ENCODE data around the gene TSPAN3. TPM values are rescaled to one million over a fixed set of nuclear protein-coding genes. Genes with fewer than 3 reads are reported as not detected.
A peak's percentile ranks its signal among the peaks of the same experiment; 100 is the strongest.

The TSPAN3 gene
- total and polyA plus RNA-seq, 4 donors = 49.3 to 82.8 (median 78.7) TPM

DNA sequence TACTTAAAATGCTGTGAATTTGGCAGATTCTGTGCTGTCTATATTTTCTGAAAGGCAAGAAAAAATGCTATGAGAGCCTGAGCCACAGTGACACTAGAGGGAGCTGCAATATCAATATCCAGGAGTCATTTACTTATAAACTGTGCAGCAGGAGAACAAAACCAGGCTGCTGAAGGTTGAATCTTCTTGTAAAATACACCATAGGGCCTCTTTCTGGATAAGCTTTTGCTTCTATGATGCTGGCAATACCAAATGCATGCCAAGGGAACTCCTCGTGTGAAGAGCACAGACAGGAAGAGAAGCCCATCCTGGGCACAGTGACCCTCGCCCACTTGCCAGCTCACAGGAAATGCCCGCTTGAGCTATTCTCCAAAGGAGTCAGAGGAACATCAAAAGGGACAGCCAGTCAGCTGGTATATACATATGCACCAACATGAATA, 48.0 kb upstream of the TSPAN3 start:
- no peak for DNase-seq (ENCODE audit: low spot score)
- 61% methylated on average over 3 of the region's 3 CpGs for WGBS
- H3K27me3 ChIP-seq (ENCODE audit: control insufficient read depth in 4 of 4, insufficient read depth in 4 of 4, low read length in 3 of 4) = no peaks in the 10 kb centered on the region
- H3K4me1 ChIP-seq (ENCODE audit: control insufficient read depth in 4 of 4, insufficient read depth in 4 of 4, low read length in 3 of 4) = no peaks in the 10 kb centered on the region
- no peak overlapping the region for H3K9ac ChIP-seq (ENCODE audit: low read depth in 1 of 2, low read length in 2 of 2)
- no peak overlapping the region for H3K4me3 ChIP-seq (ENCODE audit: low read depth in 1 of 3, low read length in 3 of 3)
- no peaks in the 10 kb centered on the region for H3K36me3 ChIP-seq (ENCODE audit: control insufficient read depth in 4 of 4, insufficient read depth in 3 of 4, low read depth in 1 of 4, low read length in 3 of 4)
- H3K9me3 ChIP-seq (ENCODE audit: control insufficient read depth in 4 of 4, low read length in 3 of 4) = no peaks in the 10 kb centered on the region
- TF ChIP-seq EGR1 (IDR thresholded peaks at IDR 0.05; ENCODE audit: low read depth in 2 of 2) (no peak), RAD21 (IDR thresholded peaks at IDR 0.05) (peak; percentile 92 to 95), TAF1 (conservative IDR thresholded peaks at IDR 0.05) (no peak)
- TF ChIP-seq, protein P1, sequence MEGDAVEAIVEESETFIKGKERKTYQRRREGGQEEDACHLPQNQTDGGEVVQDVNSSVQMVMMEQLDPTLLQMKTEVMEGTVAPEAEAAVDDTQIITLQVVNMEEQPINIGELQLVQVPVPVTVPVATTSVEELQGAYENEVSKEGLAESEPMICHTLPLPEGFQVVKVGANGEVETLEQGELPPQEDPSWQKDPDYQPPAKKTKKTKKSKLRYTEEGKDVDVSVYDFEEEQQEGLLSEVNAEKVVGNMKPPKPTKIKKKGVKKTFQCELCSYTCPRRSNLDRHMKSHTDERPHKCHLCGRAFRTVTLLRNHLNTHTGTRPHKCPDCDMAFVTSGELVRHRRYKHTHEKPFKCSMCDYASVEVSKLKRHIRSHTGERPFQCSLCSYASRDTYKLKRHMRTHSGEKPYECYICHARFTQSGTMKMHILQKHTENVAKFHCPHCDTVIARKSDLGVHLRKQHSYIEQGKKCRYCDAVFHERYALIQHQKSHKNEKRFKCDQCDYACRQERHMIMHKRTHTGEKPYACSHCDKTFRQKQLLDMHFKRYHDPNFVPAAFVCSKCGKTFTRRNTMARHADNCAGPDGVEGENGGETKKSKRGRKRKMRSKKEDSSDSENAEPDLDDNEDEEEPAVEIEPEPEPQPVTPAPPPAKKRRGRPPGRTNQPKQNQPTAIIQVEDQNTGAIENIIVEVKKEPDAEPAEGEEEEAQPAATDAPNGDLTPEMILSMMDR (IDR thresholded peaks at IDR 0.05; ENCODE audit: low read depth, low read length, missing input control) = peak; percentile 79
- TF ChIP-seq, protein P2, sequence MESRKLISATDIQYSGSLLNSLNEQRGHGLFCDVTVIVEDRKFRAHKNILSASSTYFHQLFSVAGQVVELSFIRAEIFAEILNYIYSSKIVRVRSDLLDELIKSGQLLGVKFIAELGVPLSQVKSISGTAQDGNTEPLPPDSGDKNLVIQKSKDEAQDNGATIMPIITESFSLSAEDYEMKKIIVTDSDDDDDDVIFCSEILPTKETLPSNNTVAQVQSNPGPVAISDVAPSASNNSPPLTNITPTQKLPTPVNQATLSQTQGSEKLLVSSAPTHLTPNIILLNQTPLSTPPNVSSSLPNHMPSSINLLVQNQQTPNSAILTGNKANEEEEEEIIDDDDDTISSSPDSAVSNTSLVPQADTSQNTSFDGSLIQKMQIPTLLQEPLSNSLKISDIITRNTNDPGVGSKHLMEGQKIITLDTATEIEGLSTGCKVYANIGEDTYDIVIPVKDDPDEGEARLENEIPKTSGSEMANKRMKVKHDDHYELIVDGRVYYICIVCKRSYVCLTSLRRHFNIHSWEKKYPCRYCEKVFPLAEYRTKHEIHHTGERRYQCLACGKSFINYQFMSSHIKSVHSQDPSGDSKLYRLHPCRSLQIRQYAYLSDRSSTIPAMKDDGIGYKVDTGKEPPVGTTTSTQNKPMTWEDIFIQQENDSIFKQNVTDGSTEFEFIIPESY (IDR thresholded peaks at IDR 0.05) = no peak
- TF ChIP-seq, protein P3, sequence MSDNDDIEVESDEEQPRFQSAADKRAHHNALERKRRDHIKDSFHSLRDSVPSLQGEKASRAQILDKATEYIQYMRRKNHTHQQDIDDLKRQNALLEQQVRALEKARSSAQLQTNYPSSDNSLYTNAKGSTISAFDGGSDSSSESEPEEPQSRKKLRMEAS (IDR thresholded peaks at IDR 0.05) = no peak
- H3K27ac ChIP-seq (ENCODE audit: low read depth in 1 of 2, low read length in 2 of 2) = no peak overlapping the region

DNA sequence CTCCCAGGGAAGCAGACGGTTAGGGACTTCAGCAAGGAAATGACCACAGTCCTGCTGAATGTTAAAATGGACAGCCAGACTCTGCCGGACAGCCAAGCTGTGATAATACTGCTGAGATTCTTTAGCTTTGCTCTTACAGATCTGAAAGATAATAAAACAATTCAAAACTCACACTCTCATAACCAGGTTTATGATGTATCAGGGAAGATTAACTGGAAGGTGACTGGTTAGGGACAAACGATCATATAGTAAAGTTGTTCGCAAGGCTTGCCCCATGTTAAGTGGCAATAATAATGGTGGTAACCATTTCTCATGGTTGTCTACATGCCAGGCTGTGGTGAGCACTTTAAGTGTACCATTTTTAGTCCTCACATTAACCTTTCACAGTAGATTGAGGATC, 44.3 kb upstream of the TSPAN3 start:
- TF ChIP-seq, protein P1 (IDR thresholded peaks at IDR 0.05; ENCODE audit: low read depth, low read length, missing input control) = no peak
- TF ChIP-seq, protein P3 (IDR thresholded peaks at IDR 0.05) = no peak
- Histone ChIP-seq H3K4me1 (ENCODE audit: control insufficient read depth in 4 of 4, insufficient read depth in 4 of 4, low read length in 3 of 4) (no peaks in the 10 kb centered on the region), H3K36me3 (ENCODE audit: control insufficient read depth in 4 of 4, insufficient read depth in 3 of 4, low read depth in 1 of 4, low read length in 3 of 4) (peaks cover 0 to 3% (median 0%) of the 10 kb centered on the region in 4 donors), H3K4me3 (ENCODE audit: low read depth in 1 of 3, low read length in 3 of 3) (no peak overlapping the region), H3K27me3 (ENCODE audit: control insufficient read depth in 4 of 4, insufficient read depth in 4 of 4, low read length in 3 of 4) (no peaks in the 10 kb centered on the region), H3K9me3 (ENCODE audit: control insufficient read depth in 4 of 4, low read length in 3 of 4) (no peaks in the 10 kb centered on the region), H3K9ac (ENCODE audit: low read depth in 1 of 2, low read length in 2 of 2) (no peak overlapping the region), H3K27ac (ENCODE audit: low read depth in 1 of 2, low read length in 2 of 2) (no peak overlapping the region)
- 88% methylated on average over 4 of the region's 4 CpGs for WGBS
- DNase-seq (ENCODE audit: low spot score) = no peak

DNA sequence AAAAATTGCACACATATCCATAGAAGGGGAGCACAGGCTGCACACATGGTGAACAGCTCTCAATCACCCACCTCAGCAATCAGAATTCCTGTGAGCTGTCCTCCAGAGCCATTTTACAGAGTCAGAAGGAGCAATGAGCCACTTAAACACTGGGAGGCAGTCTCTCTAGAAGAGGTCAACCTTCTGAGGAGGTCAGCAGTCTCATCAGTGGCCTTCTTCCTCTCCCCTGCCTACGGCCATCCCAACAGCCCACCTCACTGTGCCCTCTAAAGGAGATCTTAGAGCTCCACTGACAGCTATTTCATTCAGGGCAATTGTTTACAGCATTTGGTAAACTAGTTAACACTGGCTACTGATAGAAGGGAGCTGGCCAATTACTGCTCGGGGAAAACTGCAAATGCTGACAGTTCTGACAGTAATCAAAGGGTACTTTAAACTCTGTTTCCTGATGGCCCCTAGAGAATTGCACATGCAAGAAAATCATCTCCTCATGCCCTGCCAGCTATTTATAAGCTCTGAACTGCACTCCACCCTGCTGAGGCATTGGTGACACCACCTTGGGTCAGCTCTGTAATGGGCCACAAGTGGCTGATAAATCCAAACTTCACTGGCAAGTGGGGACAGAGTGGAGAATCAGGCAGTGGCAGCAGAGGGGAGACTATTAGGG, 42.1 kb upstream of the TSPAN3 start:
- H3K9me3 ChIP-seq (ENCODE audit: control insufficient read depth in 4 of 4, low read length in 3 of 4) = no peaks in the 10 kb centered on the region
- no peak for DNase-seq (ENCODE audit: low spot score)
- H3K27ac ChIP-seq (ENCODE audit: low read depth in 1 of 2, low read length in 2 of 2) = no peak overlapping the region
- no peak overlapping the region for H3K9ac ChIP-seq (ENCODE audit: low read depth in 1 of 2, low read length in 2 of 2)
- no peaks in the 10 kb centered on the region for H3K27me3 ChIP-seq (ENCODE audit: control insufficient read depth in 4 of 4, insufficient read depth in 4 of 4, low read length in 3 of 4)
- 86% methylated on average over 2 of the region's 2 CpGs for WGBS
- H3K4me1 ChIP-seq (ENCODE audit: control insufficient read depth in 4 of 4, insufficient read depth in 4 of 4, low read length in 3 of 4) = no peaks in the 10 kb centered on the region
- H3K36me3 ChIP-seq (ENCODE audit: control insufficient read depth in 4 of 4, insufficient read depth in 3 of 4, low read depth in 1 of 4, low read length in 3 of 4) = peaks cover 0 to 3% (median 0%) of the 10 kb centered on the region in 4 donors
- TF ChIP-seq RAD21 (IDR thresholded peaks at IDR 0.05) = no peak
- TF ChIP-seq, protein P3 (IDR thresholded peaks at IDR 0.05) = no peak
- no peak overlapping the region for H3K4me3 ChIP-seq (ENCODE audit: low read depth in 1 of 3, low read length in 3 of 3)

Measured in liver (tissue), 9 donors.